GM18861 (cell line): ENCODE measurements around the gene RAD51AP2.
"Not testable (repeated sequence)": the region's sequence is repeated elsewhere in the genome, so short reads cannot be mapped to it uniquely, and the experiment has no call there.

Experiments used
- ATAC-seq: cut with Tn5 transposase; IDR thresholded peaks from one replicate; pipeline ENCODE4 v1.9.1; 2021; ENCODE audit not compliant: unreplicated experiment

Gene RAD51AP2

GRCh38 chr2:17538022-17538843, 20.0 kb upstream of the RAD51AP2 start:
- ATAC-seq = no peak

GRCh38 chr2:17536416-17536815, 18.2 kb upstream of the RAD51AP2 start:
- no peak for ATAC-seq

GRCh38 chr2:17533546-17533945, 15.3 kb upstream of the RAD51AP2 start:
- no peak for ATAC-seq

GRCh38 chr2:17529771-17530170, 11.5 kb upstream of the RAD51AP2 start:
- no peak for ATAC-seq

- no peak for ATAC-seq
These were observed 4.1 kb upstream of the RAD51AP2 start for GRCh38 chr2:17522303-17522702.

GRCh38 chr2:17521621-17522020, 3.4 kb upstream of the RAD51AP2 start:
- ATAC-seq = no peak

- peak; percentile 39 for ATAC-seq
These were observed 2.5 kb upstream of the RAD51AP2 start for GRCh38 chr2:17520761-17521160.

GRCh38 chr2:17519486-17519885, 1.2 kb upstream of the RAD51AP2 start:
- ATAC-seq = no peak

- peak; percentile 3 for ATAC-seq
These were observed 594 bp downstream of the RAD51AP2 start for GRCh38 chr2:17517481-17518211.

GRCh38 chr2:17515652-17516051, 2.6 kb downstream of the RAD51AP2 start:
- ATAC-seq = peak; percentile 57

- ATAC-seq = no peak
These were observed 11.3 kb downstream of the RAD51AP2 start for GRCh38 chr2:17506736-17507616.

- ATAC-seq = no peak
These were observed 20.5 kb downstream of the RAD51AP2 start for GRCh38 chr2:17497718-17498117.

- no peak for ATAC-seq
These were observed 22.6 kb downstream of the RAD51AP2 start for GRCh38 chr2:17495590-17495989.

- ATAC-seq = not testable (repeated sequence)
These were observed 28.1 kb downstream of the RAD51AP2 start for GRCh38 chr2:17490165-17490564.

- ATAC-seq = not testable (repeated sequence)
These were observed 29.6 kb downstream of the RAD51AP2 start for GRCh38 chr2:17488610-17489009.

GRCh38 chr2:17483496-17483895, 34.7 kb downstream of the RAD51AP2 start:
- no peak for ATAC-seq

- ATAC-seq = no peak
These were observed 35.6 kb downstream of the RAD51AP2 start for GRCh38 chr2:17482651-17483050.

- ATAC-seq = no peak
These were observed 38.4 kb downstream of the RAD51AP2 start for GRCh38 chr2:17479875-17480274.

- ATAC-seq = no peak
These were observed 41.4 kb downstream of the RAD51AP2 start for GRCh38 chr2:17476830-17477229.

- ATAC-seq = no peak
These were observed 42.2 kb downstream of the RAD51AP2 start for GRCh38 chr2:17476064-17476463.

GRCh38 chr2:17475286-17475685, 43.0 kb downstream of the RAD51AP2 start:
- ATAC-seq = no peak
